HUES6 (cell line): ENCODE measurements around the gene COL9A1.

Experiments
- H3K27ac ChIP-seq: 2 replicates; pipeline ENCODE4 v1.7.0; 2013; ENCODE audit warnings: low read depth, mild to moderate bottlenecking, low read length, inconsistent platforms
- H3K27me3 ChIP-seq: 2 replicates; pipeline ENCODE4 v1.6.1; 2013; ENCODE audit warnings: low read length; ENCODE audit not compliant: control insufficient read depth, insufficient read depth
- H3K36me3 ChIP-seq: 2 replicates; pipeline ENCODE4 v1.6.1; 2013; ENCODE audit warnings: low read length; ENCODE audit not compliant: control insufficient read depth, insufficient read depth
- H3K4me1 ChIP-seq: 2 replicates; pipeline ENCODE4 v1.6.1; 2013; ENCODE audit warnings: low read length; ENCODE audit not compliant: control insufficient read depth, insufficient read depth
- H3K4me3 ChIP-seq: 2 replicates; pipeline ENCODE4 v1.5.1; 2013; ENCODE audit warnings: low read depth, low read length
- H3K9ac ChIP-seq: one replicate; pipeline ENCODE4 v1.6.1; 2013; ENCODE audit warnings: mild to moderate bottlenecking, low read length
- H3K9me3 ChIP-seq: 2 replicates; pipeline ENCODE4 v1.6.1; 2013; ENCODE audit warnings: low read depth, low read length; ENCODE audit not compliant: control insufficient read depth, insufficient read depth

The COL9A1 gene

DNA sequence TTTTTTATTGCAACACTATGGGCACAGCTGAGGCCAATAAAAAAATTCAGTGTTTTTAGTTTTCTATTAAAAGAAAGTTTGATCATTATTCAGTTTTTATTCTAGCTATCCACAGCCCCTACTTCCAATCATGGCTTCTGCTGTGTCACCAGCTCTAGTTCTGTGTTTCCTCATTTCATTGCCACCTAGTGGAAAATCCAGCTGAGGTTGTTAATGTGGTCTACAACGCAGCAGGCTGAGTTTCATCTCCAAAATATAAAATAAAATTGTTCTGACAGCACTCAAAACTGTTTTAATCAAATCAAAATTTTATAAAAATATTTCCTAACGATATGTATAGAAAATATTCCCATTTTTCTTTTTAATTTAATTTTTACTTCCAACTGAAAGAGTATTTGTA is 13.6 kb downstream of the COL9A1 start:
- Histone ChIP-seq H3K27ac (no peak overlapping the region), H3K9me3 (no peaks in the 10 kb centered on the region), H3K4me1 (no peaks in the 10 kb centered on the region), H3K9ac (no peak overlapping the region), H3K36me3 (no peaks in the 10 kb centered on the region), H3K4me3 (no peak overlapping the region), H3K27me3 (peaks cover 11% of the 10 kb centered on the region)

DNA sequence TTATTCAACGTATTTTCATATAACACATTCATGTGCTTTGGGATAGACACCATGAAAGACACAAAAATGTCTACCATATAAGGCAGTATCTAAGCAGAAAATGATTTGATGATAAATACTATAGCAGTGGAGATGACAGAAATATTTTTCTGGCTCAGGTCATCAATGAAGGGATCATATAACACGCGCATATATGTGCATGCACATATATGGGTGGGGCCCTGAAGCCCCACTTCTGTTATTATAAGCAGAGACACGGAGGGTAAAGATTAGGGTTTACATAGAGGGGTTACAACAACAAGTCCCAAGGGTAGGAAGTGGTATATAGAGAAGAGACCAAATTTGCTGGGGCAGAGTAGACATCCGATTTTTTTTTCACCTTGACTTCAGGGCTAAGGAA is 16.0 kb downstream of the COL9A1 start:
- Histone ChIP-seq H3K9ac (no peak overlapping the region), H3K27ac (no peak overlapping the region), H3K9me3 (no peaks in the 10 kb centered on the region; the same call in 1 of the 2 replicates), H3K36me3 (no peaks in the 10 kb centered on the region), H3K27me3 (peaks cover 35% of the 10 kb centered on the region), H3K4me3 (no peak overlapping the region), H3K4me1 (no peaks in the 10 kb centered on the region; the same call in 1 of the 2 replicates)

DNA sequence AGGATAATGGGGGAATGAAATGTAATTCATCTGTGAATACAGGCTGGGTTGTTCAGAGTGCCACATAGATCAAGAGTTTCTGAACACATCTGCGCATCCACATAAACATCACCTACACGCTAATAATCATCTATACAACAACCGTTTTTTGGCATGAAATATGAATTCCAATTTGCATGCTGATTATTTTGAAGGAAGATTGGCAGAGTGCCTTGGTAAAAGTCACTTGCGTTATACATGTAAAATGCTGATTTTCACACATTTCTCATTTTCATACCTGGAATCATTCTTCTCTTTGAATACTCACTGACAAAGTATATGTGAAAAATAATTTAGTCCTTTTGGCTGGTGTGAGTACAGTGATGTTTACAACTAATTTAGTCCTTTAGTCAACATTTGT is 17.7 kb downstream of the COL9A1 start:
- H3K9ac ChIP-seq = no peak overlapping the region
- H3K9me3 ChIP-seq = peaks cover 3% of the 10 kb centered on the region; the same call in 1 of the 2 replicates
- no peak overlapping the region for H3K27ac ChIP-seq
- H3K27me3 ChIP-seq = peaks cover 52% of the 10 kb centered on the region
- no peak overlapping the region for H3K4me3 ChIP-seq
- no peaks in the 10 kb centered on the region for H3K36me3 ChIP-seq
- H3K4me1 ChIP-seq = no peaks in the 10 kb centered on the region; the same call in 1 of the 2 replicates

DNA sequence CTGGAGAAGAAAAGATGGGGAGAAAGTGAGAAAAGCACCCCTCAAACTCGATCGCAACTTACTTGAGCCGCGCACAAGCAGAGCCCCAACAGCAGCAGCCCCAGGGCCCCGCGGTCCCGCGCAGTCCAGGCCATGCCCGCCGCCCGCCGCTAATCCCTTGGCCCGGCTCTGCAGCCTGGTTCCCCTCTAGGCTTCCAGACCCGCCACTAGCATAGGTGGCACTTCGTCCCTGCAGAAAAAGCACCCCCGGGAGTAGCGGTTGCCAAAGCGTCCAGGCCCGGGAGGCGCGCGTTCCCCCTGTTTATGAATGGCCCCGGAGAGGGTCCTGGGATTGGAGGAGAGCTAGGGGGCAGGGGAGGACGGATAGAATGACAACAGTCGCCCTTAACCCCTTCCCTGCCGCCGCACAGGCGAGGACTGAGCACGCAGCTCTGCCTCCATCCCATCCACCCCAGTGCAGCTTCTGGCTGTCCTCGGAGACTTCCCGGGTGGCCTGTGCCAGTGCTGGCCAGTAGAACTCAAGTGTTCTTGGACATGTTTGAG is 19.9 kb downstream of the COL9A1 start:
- Histone ChIP-seq H3K27me3 (peaks cover 58% of the 10 kb centered on the region), H3K36me3 (no peaks in the 10 kb centered on the region), H3K9me3 (peaks cover 3% of the 10 kb centered on the region; the same call in 1 of the 2 replicates), H3K4me1 (no peaks in the 10 kb centered on the region; the same call in 1 of the 2 replicates), H3K4me3 (peak overlapping the region; percentile 68), H3K9ac (no peak overlapping the region), H3K27ac (no peak overlapping the region)

DNA sequence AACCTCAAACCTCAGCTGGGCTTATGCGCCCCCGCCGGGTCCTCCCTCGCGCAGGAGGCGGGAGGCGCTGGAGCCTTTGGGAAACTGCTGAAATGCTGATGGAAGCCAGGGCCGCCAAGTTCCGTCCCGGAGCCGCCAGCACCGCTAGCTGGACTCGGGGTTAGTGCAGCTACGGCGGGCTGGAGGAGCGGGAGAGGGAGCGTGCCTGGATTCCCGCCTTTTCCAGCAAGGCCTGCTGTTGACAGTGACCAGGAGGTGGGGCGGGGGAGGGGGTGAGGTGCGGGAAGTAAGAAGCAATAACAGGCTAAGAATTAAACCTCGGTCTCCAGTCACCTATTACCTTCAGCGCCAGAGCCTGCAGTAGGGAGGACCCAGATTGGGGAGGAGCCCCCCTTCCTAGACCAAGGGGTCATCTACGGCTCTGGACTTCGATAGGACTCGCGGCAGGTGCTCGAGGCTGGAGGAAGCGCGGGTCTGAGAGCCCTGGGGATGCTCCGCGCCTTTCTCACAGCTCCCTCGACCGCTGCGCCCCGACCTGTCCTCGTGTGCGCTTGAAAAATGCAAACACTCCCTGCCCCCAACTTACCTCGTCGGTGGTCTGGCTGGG is 20.5 kb downstream of the COL9A1 start:
- peak overlapping the region; percentile 68 for H3K4me3 ChIP-seq
- no peak overlapping the region for H3K9ac ChIP-seq

DNA sequence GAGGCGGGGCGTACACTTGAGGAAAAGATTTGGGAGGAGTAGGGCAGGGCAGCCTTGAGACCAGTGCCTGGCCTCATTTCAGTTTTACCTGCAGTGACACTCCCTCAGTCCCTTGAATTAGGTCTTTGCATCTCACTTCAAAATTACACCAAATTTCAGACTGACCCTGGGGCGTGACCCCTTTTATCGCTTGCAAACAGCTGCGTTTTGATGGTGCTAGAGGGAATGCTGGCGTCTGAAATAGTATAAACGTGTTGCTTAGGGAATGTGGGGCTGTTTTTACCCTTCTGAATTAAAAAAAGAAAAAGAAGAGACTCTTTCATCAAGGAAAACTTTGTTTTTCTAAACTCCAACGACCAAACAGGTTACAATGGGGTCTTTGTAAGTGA is 21.0 kb downstream of the COL9A1 start:
- Histone ChIP-seq H3K27me3 (peaks cover 58% of the 10 kb centered on the region), H3K4me3 (peak overlapping the region; percentile 68), H3K4me1 (no peaks in the 10 kb centered on the region; the same call in 1 of the 2 replicates), H3K9me3 (peaks cover 3% of the 10 kb centered on the region; the same call in 1 of the 2 replicates), H3K9ac (no peak overlapping the region), H3K27ac (no peak overlapping the region), H3K36me3 (no peaks in the 10 kb centered on the region)

More for the DNA sequence above, 20.5 kb downstream of the COL9A1 start:
- peaks cover 3% of the 10 kb centered on the region; the same call in 1 of the 2 replicates for H3K9me3 ChIP-seq
- no peaks in the 10 kb centered on the region; the same call in 1 of the 2 replicates for H3K4me1 ChIP-seq
- peaks cover 58% of the 10 kb centered on the region for H3K27me3 ChIP-seq
- H3K36me3 ChIP-seq = no peaks in the 10 kb centered on the region
- H3K27ac ChIP-seq = no peak overlapping the region

DNA sequence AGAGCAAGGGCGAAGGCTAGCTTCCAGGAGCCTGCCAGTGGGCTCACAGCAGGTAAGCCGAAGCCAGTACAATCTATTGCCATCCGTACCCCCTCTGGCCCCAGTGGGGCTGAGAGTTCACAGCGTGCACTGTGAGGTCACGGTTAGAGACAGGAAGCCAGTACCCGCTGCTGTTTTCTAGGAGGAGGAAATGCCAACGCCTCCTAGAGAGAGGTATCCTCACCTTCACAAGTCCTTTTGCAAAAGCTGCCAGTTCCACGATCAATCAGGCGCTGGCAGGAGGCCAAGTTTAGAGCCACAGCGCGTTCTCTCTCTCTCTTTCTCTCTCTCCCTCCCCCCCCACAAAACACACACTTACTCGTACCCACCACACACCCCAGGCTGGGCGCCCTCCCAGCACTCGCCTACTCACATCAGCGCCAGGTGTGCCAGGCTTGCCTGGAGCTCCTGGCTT is 22.5 kb downstream of the COL9A1 start:
- no peaks in the 10 kb centered on the region; the same call in 1 of the 2 replicates for H3K4me1 ChIP-seq
- no peaks in the 10 kb centered on the region for H3K36me3 ChIP-seq
- H3K4me3 ChIP-seq = no peak overlapping the region
- no peak overlapping the region for H3K9ac ChIP-seq
- no peak overlapping the region for H3K27ac ChIP-seq
- peaks cover 58% of the 10 kb centered on the region for H3K27me3 ChIP-seq
- H3K9me3 ChIP-seq = peaks cover 3% of the 10 kb centered on the region; the same call in 1 of the 2 replicates

DNA sequence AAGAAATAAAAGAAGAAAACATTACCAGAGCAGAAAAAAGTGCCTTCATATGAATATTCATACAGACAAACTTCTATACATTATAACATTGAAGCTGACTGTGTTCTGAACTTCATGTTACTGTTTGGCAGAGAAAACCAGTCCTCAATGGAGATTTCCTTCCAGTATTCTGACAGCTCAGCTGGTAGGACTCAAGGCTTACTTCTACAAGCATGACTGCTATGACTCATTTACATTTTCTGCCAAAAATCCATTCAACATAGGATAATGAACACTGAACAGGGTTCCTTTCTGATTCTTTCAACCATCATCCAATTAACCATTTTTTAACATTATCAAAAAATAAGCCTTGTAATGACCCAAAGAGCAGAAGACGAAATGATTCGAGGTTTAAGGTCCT is 25.4 kb downstream of the COL9A1 start:
- Histone ChIP-seq H3K27ac (no peak overlapping the region), H3K9ac (no peak overlapping the region), H3K4me3 (no peak overlapping the region), H3K27me3 (peaks cover 29% of the 10 kb centered on the region), H3K36me3 (no peaks in the 10 kb centered on the region), H3K4me1 (no peaks in the 10 kb centered on the region; the same call in 1 of the 2 replicates), H3K9me3 (peaks cover 3% of the 10 kb centered on the region; the same call in 1 of the 2 replicates)

DNA sequence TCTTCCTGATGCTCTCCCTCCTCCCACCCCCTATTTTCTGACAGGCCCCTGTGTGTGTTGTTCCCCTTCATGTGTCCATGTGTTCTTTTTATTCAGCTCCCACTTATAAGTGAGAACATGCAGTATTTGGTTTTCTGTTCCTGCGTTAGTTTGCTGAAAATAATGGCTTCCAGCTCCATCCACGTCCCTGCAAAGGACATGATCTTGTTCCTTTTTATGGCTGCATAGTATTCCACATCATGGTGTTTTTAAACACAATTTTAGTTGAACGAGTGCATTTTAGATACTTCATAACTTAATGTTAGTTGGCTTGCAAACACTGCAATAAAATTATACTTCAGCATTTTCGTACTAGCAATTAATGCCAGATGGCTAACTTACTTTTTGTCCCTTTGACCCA is 28.5 kb downstream of the COL9A1 start:
- H3K4me3 ChIP-seq = no peak overlapping the region
- no peaks in the 10 kb centered on the region for H3K36me3 ChIP-seq
- no peaks in the 10 kb centered on the region for H3K4me1 ChIP-seq
- H3K9ac ChIP-seq = no peak overlapping the region
- no peaks in the 10 kb centered on the region for H3K9me3 ChIP-seq
- H3K27ac ChIP-seq = no peak overlapping the region
- H3K27me3 ChIP-seq = no peaks in the 10 kb centered on the region; the same call in 1 of the 2 replicates

DNA sequence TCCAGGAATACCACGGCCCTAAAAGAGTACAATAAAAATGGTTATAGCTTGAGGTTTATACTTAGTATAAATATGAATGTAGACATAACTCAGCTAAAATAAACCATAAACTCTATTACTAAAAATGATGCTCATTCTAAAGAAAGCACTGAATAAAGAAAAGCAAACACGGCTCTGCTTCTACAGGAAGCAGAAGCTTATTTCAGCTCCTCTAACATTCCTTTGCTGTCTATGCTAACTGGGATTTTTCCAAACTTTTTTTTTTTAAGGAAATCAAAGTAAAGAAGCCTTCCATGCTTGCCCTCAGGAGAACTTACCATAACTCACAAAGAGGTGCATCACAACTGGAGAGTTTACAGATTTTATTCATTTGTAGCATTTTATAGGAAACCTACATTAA is 30.8 kb downstream of the COL9A1 start:
- no peaks in the 10 kb centered on the region for H3K36me3 ChIP-seq
- no peaks in the 10 kb centered on the region for H3K4me1 ChIP-seq
- no peak overlapping the region for H3K9ac ChIP-seq
- no peak overlapping the region for H3K27ac ChIP-seq
- no peaks in the 10 kb centered on the region; the same call in 1 of the 2 replicates for H3K27me3 ChIP-seq
- H3K4me3 ChIP-seq = no peak overlapping the region
- no peaks in the 10 kb centered on the region for H3K9me3 ChIP-seq

DNA sequence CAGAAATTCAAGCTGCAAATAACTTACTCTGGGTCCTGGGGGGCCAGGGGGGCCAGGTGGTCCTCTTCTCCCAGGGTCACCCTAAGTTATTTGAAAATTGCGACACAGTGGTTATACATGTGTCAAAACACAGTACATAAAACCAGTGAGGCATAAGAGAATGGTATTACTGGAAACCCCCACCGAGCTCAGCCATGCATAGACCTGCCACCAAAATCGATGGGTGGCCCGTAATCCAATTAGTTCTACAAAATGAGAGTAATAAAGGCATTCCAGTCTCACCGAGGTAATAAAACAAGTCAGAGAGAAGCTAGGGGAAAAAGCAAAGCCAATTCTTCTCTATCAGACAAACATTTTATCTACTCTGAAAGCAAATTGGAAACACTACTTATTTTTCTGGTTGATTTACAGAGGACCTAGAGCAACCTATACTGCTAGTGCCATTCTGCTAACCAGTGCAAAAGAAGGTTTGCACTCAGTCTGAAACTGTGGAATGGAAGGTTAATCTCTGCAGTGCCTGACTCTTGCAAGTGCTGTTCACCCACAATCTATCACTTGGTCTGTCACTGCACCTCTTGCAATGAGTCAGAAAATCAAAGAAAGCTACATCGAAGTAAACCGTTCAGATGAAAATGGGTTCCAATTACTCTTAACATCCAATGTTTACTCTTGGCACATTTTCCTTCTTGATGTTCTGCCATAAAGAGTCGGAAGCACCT is 32.4 kb downstream of the COL9A1 start:
- Histone ChIP-seq H3K9me3 (no peaks in the 10 kb centered on the region), H3K4me1 (no peaks in the 10 kb centered on the region), H3K36me3 (no peaks in the 10 kb centered on the region), H3K9ac (no peak overlapping the region), H3K27me3 (no peaks in the 10 kb centered on the region), H3K27ac (no peak overlapping the region), H3K4me3 (no peak overlapping the region)
